Neutrophil (primary cell): ENCODE measurements around the gene NAGS.

Source experiments
- H3K27ac ChIP-seq: fragments of 200-600 bp; sonication (generic); 2 replicates; pipeline ENCODE4 v1.5.1; 2016; ENCODE audit warnings: mild to moderate bottlenecking, moderate library complexity
- H3K27me3 ChIP-seq: fragments of 200-600 bp; sonication (generic); 2 replicates; pipeline ENCODE4 v1.6.0; 2016; ENCODE audit warnings: mild to moderate bottlenecking
- H3K36me3 ChIP-seq: fragments of 200-600 bp; sonication (generic); 2 replicates; pipeline ENCODE4 v1.5.1; 2017
- H3K4me1 ChIP-seq, 2 experiments: fragments of 200-600 bp in 1 of 2; sonication (generic) in 1 of 2; 1 replicate in 1 of 2; 2 replicates in 1 of 2; pipeline versions ENCODE4 v1.5.1 to v1.6.1; 2013 to 2016; ENCODE audit warnings: low read depth in 1 of 2, low read length in 1 of 2, mild to moderate bottlenecking in 1 of 2, moderate library complexity in 1 of 2; ENCODE audit not compliant: control insufficient read depth in 1 of 2, insufficient read depth in 1 of 2
- H3K4me3 ChIP-seq, 2 experiments: fragments of 200-600 bp in 1 of 2; sonication (generic) in 1 of 2; 1 replicate in 1 of 2; 2 replicates in 1 of 2; pipeline ENCODE4 v1.5.1; 2013 to 2016; ENCODE audit warnings: low read depth in 1 of 2, low read length in 1 of 2, mild to moderate bottlenecking in 1 of 2, moderate library complexity in 1 of 2
- H3K9me3 ChIP-seq: fragments of 200-600 bp; sonication (generic); 2 replicates; pipeline ENCODE4 v1.5.1; 2016
- TF ChIP-seq, protein P1 (sequence below): fragments of 200-600 bp; sonication (generic); IDR thresholded peaks from 2 replicates; pipeline ENCODE4 v1.5.1; 2016; ENCODE audit warnings: antibody characterized with exemption

Gene NAGS

DNA sequence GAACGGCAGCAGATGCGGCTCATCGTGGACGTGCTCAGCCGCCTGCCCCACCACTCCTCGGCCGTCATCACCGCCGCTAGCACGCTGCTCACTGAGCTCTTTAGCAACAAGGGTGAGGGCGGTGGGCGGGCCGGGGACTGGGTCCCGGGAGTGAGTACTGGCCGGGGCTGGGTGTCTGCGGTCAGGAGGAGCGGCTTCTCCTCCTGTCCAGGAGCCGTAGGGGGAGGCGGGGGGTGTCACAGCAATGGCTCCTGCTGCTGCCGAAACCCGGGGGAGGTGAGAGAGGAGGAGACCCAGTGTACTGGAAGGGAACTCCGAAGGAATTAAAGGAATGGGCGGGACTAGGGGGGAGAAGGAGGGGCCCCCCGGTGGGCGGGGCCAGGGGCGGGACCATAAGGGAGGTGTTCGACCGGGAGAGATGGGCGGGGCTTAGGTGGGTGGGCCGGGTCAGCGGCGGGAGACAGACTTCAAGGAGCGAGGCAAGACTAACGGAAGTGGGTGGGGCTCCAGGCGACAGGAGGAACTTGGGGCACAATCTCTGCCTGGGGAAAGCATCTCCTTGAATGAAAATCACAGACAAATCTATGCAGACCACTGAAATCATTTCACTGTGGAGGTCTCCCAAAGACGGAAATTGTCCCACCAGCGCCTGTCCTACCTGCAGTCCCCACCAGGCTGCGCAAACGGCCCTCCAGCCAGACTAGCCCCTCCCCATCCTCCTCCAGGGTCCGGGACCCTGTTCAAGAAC lies 2.4 kb downstream of the NAGS start:
- Histone ChIP-seq H3K4me3 (peak overlapping the region; percentile 90 to 94), H3K27me3 (no peaks in the 10 kb centered on the region), H3K4me1 (peaks cover 31 to 32% of the 10 kb centered on the region in 2 experiments), H3K27ac (peak overlapping the region; percentile 66), H3K36me3 (peaks cover under 1% of the 10 kb centered on the region), H3K9me3 (no peaks in the 10 kb centered on the region)
- TF ChIP-seq, protein P1, sequence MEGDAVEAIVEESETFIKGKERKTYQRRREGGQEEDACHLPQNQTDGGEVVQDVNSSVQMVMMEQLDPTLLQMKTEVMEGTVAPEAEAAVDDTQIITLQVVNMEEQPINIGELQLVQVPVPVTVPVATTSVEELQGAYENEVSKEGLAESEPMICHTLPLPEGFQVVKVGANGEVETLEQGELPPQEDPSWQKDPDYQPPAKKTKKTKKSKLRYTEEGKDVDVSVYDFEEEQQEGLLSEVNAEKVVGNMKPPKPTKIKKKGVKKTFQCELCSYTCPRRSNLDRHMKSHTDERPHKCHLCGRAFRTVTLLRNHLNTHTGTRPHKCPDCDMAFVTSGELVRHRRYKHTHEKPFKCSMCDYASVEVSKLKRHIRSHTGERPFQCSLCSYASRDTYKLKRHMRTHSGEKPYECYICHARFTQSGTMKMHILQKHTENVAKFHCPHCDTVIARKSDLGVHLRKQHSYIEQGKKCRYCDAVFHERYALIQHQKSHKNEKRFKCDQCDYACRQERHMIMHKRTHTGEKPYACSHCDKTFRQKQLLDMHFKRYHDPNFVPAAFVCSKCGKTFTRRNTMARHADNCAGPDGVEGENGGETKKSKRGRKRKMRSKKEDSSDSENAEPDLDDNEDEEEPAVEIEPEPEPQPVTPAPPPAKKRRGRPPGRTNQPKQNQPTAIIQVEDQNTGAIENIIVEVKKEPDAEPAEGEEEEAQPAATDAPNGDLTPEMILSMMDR: no peak

DNA sequence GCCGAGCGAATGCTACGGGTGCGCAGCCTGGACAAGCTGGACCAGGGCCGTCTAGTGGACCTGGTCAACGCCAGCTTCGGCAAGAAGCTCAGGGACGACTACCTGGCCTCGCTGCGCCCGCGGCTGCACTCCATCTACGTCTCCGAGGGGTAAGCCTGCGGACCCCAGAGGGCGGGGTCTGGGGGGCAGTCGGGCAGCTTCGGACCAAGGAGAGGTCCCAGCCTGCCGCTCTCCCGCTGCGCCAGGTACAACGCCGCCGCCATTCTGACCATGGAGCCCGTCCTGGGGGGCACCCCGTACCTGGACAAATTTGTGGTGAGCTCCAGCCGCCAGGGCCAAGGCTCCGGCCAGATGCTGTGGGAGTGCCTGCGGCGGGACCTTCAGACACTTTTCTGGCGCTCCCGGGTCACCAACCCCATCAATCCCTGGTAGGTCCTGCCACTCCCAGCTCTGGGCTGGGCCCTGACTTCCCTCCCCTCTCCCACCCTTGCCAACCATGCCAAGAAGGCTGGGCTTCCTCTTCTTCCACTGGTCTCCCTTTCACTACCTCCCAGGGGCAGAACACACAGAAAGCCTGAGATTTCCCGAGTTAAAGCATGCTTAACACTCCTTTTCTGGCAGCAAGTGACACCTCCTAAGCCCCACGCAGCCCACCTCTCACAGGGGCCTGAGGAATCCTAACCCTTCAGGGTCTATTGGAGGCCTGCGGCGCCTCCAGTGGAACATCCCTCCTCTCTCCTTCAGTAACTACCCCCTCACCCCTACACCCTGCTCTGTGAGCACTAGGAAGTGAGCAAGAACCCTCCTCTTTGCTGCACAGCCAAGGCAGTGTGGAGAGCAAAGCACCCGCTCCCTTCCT lies 3.2 kb downstream of the NAGS start:
- H3K36me3 ChIP-seq: peaks cover 4% of the 10 kb centered on the region
- no peaks in the 10 kb centered on the region for H3K27me3 ChIP-seq
- H3K4me1 ChIP-seq: peaks cover 31 to 32% of the 10 kb centered on the region in 2 experiments
- H3K4me3 ChIP-seq: peak overlapping the region; percentile 90 to 94
- H3K27ac ChIP-seq: peak overlapping the region; percentile 66
- TF ChIP-seq, protein P1: no peak
- H3K9me3 ChIP-seq: no peaks in the 10 kb centered on the region

DNA sequence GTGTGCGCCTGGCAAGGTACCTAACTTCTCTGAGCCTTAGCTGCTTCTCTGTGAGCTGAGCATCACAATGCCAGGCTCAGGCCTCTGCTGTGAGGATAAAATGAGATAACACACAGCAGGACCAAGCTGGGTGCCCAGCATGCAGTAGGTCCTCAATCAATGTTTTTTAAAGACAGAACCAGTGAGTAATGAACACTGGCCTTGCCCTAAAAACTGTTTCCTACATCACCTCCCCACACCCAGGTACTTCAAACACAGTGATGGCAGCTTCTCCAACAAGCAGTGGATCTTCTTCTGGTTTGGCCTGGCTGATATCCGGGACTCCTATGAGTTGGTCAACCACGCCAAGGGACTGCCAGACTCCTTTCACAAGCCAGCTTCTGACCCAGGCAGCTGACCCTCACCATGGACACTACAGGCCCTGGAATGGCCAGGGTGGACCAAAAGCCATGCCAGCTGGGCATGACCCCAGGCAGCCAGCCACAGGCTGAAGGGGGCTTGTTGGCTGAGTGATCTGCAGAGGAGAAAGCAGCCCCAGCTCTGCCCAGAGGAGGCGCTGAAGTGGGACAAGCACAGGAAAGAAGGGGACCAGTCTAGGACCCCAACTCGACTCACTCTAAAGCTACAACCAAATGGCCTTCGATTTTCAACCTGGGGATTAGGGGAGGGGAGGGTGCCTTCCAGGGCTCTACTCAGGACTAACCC lies 3.9 kb downstream of the NAGS start:
- H3K4me3 ChIP-seq: peak overlapping the region in 1 of 2 experiments; percentile 94

DNA sequence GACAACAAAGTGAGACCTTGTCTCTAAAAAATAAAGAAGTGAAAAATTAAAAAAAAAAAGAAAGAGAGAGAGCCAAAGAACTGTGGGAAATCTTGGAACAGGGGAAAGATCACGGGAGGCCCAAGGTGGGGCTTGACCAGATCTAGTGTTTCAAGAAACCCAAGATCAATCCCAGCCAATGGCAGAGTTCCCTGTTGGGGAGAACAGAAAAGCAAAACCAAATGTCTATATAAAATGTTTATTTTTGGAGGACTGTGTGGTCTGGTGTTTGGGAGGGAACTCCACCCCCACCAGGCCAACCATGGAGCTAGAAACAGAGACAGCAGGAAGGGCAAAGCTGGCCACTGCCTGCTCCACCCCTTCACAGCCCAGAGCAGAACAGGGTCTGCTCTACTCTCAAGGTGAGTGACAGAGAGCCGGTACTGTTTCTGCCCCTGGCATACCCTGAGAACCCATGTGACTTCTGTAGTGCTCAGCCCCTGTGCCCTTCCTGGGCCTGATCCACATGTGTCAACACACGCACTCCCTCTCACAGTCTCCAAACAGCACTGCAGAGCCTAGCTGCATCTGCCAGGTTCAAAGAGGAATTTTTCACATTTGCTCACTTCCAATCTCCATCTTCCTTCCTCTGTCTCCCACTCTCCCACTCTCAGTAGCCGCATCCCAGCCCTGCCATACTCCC lies 6.7 kb downstream of the NAGS start:
- no peak overlapping the region for H3K27ac ChIP-seq
- H3K4me1 ChIP-seq: peaks cover 29 to 32% of the 10 kb centered on the region in 2 experiments
- no peak overlapping the region for H3K4me3 ChIP-seq
- H3K9me3 ChIP-seq: no peaks in the 10 kb centered on the region
- H3K27me3 ChIP-seq: no peaks in the 10 kb centered on the region
- H3K36me3 ChIP-seq: peaks cover 4% of the 10 kb centered on the region
- TF ChIP-seq, protein P1: no peak

More for the DNA sequence above, 3.9 kb downstream of the NAGS start:
- Histone ChIP-seq H3K27me3 (no peaks in the 10 kb centered on the region), H3K9me3 (no peaks in the 10 kb centered on the region), H3K36me3 (peaks cover 4% of the 10 kb centered on the region), H3K4me1 (peaks cover 31 to 32% of the 10 kb centered on the region in 2 experiments), H3K27ac (no peak overlapping the region)
- TF ChIP-seq, protein P1: no peak

DNA sequence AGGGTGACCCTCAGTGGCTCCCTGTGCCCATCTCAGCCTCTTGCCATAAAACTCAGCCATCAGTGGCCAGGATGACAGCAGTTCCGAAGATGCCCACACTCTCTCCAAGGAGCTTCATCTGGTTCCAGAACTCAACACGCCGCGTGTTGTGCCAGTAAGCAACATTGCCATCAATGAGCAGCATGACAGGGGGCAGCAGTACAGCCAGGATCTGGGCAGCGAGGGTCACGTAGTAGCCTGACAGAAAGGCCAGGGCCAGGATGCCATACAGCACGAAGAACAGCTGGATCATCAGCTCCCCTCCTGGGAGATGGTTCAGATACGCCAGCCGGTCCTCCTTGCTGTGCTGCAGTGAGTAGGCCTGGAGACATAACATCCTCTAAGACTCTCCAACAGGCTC lies 7.5 kb downstream of the NAGS start:
- Histone ChIP-seq H3K4me3 (no peak overlapping the region), H3K36me3 (peaks cover 4% of the 10 kb centered on the region), H3K27me3 (no peaks in the 10 kb centered on the region), H3K4me1 (peaks cover 24 to 27% of the 10 kb centered on the region in 2 experiments), H3K9me3 (no peaks in the 10 kb centered on the region), H3K27ac (no peak overlapping the region)
- TF ChIP-seq, protein P1: no peak
